Mesenchymal stem cell (in vitro differentiated cells and primary cell): ENCODE data around the gene NDRG2.

Experiments used
- DNase-seq: peaks from one replicate; pipeline ENCODE4 v3.0.0-alpha.2; 2013
- H2AFZ ChIP-seq: one replicate; pipeline ENCODE4 v1.6.1; 2013; ENCODE audit warnings: low read depth, mild to moderate bottlenecking, control low read depth, inconsistent platforms, low read length, moderate library complexity
- H2AK5ac ChIP-seq: 2 replicates; pipeline ENCODE4 v1.6.1; 2013; ENCODE audit warnings: low read length, moderate library complexity, mild to moderate bottlenecking, inconsistent platforms; ENCODE audit not compliant: severe bottlenecking
- H2BK120ac ChIP-seq: one replicate; pipeline ENCODE4 v1.6.1; 2013; ENCODE audit warnings: low read depth, mild to moderate bottlenecking, inconsistent platforms, low read length, moderate library complexity
- H2BK12ac ChIP-seq, 2 experiments: one replicate each; pipeline ENCODE4 v1.6.1; 2013; ENCODE audit warnings: inconsistent platforms in 2 of 2, low read length in 2 of 2, mild to moderate bottlenecking in 2 of 2, moderate library complexity in 2 of 2, control low read depth in 1 of 2
- H2BK15ac ChIP-seq: one replicate; pipeline ENCODE4 v1.6.1; 2013; ENCODE audit warnings: mild to moderate bottlenecking, low read depth, inconsistent platforms; ENCODE audit not compliant: poor library complexity, severe bottlenecking
- H2BK5ac ChIP-seq: 2 replicates; pipeline ENCODE4 v1.6.1; 2013; ENCODE audit warnings: low read depth, mild to moderate bottlenecking, low read length, control low read depth, inconsistent platforms; ENCODE audit not compliant: poor library complexity, severe bottlenecking
- H3K14ac ChIP-seq, 2 experiments: one replicate each; pipeline ENCODE4 v1.6.1; 2013; ENCODE audit warnings: inconsistent platforms in 2 of 2, low read length in 2 of 2, control low read depth in 1 of 2, mild to moderate bottlenecking in 1 of 2, moderate library complexity in 1 of 2
- H3K18ac ChIP-seq, 2 experiments: one replicate each; pipeline ENCODE4 v1.6.1; 2013; ENCODE audit warnings: inconsistent platforms in 2 of 2, low read length in 2 of 2, control low read depth in 1 of 2, low read depth in 1 of 2, mild to moderate bottlenecking in 1 of 2
- H3K23ac ChIP-seq, 2 experiments: one replicate each; pipeline ENCODE4 v1.6.1; 2013; ENCODE audit warnings: inconsistent platforms in 2 of 2, low read length in 2 of 2, mild to moderate bottlenecking in 2 of 2, moderate library complexity in 2 of 2, control low read depth in 1 of 2
- H3K27ac ChIP-seq: 2 replicates; pipeline ENCODE4 v1.5.1; 2013; ENCODE audit warnings: mild to moderate bottlenecking, moderate library complexity, low read length, control low read depth, inconsistent platforms; ENCODE audit not compliant: poor library complexity, severe bottlenecking
- H3K27me3 ChIP-seq, 2 experiments: 2 replicates each; pipeline versions ENCODE4 v1.6.1 to v1.7.0; 2013; ENCODE audit warnings: low read length in 2 of 2, mild to moderate bottlenecking in 2 of 2, moderate library complexity in 2 of 2, control low read depth in 1 of 2, inconsistent platforms in 1 of 2; ENCODE audit not compliant: control insufficient read depth in 1 of 2, insufficient read depth in 1 of 2
- H3K36me3 ChIP-seq, 2 experiments: 2 replicates each; pipeline versions ENCODE4 v1.6.1 to v1.7.0; 2013; ENCODE audit warnings: low read length in 2 of 2, control low read depth in 1 of 2, inconsistent platforms in 1 of 2, low read depth in 1 of 2, mild to moderate bottlenecking in 1 of 2; ENCODE audit not compliant: insufficient read depth in 2 of 2, control insufficient read depth in 1 of 2
- H3K4ac ChIP-seq, 2 experiments: one replicate each; pipeline ENCODE4 v1.6.1; 2013; ENCODE audit warnings: inconsistent platforms in 2 of 2, low read length in 2 of 2, mild to moderate bottlenecking in 2 of 2, moderate library complexity in 2 of 2, control low read depth in 1 of 2, low read depth in 1 of 2
- H3K4me1 ChIP-seq: 2 replicates; pipeline ENCODE4 v1.6.1; 2013; ENCODE audit warnings: low read depth, low read length, control low read depth; ENCODE audit not compliant: control insufficient read depth, insufficient read depth
- H3K4me2 ChIP-seq: 2 replicates; pipeline ENCODE4 v1.6.1; 2013; ENCODE audit warnings: low read length, mild to moderate bottlenecking, inconsistent platforms; ENCODE audit not compliant: poor library complexity, severe bottlenecking
- H3K4me3 ChIP-seq, 2 experiments: 2 replicates each; pipeline versions ENCODE4 v1.5.1 to v1.7.0; 2013; ENCODE audit warnings: low read length in 2 of 2, mild to moderate bottlenecking in 2 of 2, control low read depth in 1 of 2, low read depth in 1 of 2; ENCODE audit not compliant: insufficient read depth in 1 of 2
- H3K79me1 ChIP-seq: replicated peaks from 2 replicates; pipeline ENCODE4 v1.6.1; 2013; ENCODE audit warnings: mild to moderate bottlenecking, control low read depth, low read length, inconsistent platforms; ENCODE audit not compliant: poor library complexity, severe bottlenecking
- H3K9ac ChIP-seq: 2 replicates; pipeline ENCODE4 v1.7.0; 2013; ENCODE audit warnings: mild to moderate bottlenecking, low read length, moderate library complexity
- H3K9me3 ChIP-seq: 2 replicates; pipeline ENCODE4 v1.7.0; 2013; ENCODE audit warnings: mild to moderate bottlenecking, low read length; ENCODE audit not compliant: control insufficient read depth
- H4K8ac ChIP-seq: one replicate; pipeline ENCODE4 v1.6.1; 2013; ENCODE audit warnings: inconsistent platforms, mild to moderate bottlenecking, low read length, moderate library complexity
- H4K91ac ChIP-seq: one replicate; pipeline ENCODE4 v1.6.1; 2013; ENCODE audit warnings: mild to moderate bottlenecking, low read length, inconsistent platforms
- WGBS: methylation state at CpG from one replicate; pipeline ENCODE4 v1.1.7; 2013; ENCODE audit warnings: mixed read lengths; 5-methylcytosine and 5-hydroxymethylcytosine counted together

Gene NDRG2

DNA sequence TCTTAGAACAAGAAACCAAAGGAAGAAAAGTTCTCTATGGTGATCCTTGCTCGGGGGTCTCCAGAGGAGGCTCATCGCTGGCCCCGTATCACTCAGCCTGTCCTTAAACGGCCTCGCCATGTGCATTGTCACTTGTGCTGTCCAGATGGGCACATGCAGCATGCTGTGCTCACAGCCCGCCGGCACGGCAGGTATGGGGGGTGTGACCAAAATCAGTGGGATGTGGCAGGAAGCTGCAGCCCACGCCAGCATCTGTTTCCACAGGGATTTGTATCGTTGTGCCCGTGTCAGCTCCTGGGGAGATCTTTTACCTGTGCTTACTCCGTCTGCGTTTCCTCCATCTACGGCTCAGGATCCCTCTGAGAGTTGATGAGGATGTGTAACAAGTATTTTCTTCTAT lies 28.3 kb downstream of the NDRG2 start:
- Histone ChIP-seq H2AFZ (no peak overlapping the region), H2BK5ac (no peak overlapping the region), H2BK15ac (no peak overlapping the region), H3K23ac (no peak overlapping the region), H3K27ac (no peak overlapping the region), H3K79me1 (peaks cover 9% of the 10 kb centered on the region), H3K14ac (no peak overlapping the region), H3K18ac (no peak overlapping the region), H3K4me1 (peaks cover 8% of the 10 kb centered on the region), H3K9ac (no peak overlapping the region), H2BK120ac (no peak overlapping the region), H2AK5ac (no peak overlapping the region), H3K36me3 (peaks cover 26 to 62% of the 10 kb centered on the region in 2 experiments), H4K91ac (no peak overlapping the region), H3K27me3 (no peaks in the 10 kb centered on the region), H4K8ac (peak overlapping the region; percentile 19), H3K9me3 (no peaks in the 10 kb centered on the region), H3K4me3 (no peak overlapping the region), H3K4me2 (no peak overlapping the region), H3K4ac (no peak overlapping the region), H2BK12ac (no peak overlapping the region)
- no peak for DNase-seq
- 97% methylated on average over 14 of the region's 14 CpGs for WGBS

DNA sequence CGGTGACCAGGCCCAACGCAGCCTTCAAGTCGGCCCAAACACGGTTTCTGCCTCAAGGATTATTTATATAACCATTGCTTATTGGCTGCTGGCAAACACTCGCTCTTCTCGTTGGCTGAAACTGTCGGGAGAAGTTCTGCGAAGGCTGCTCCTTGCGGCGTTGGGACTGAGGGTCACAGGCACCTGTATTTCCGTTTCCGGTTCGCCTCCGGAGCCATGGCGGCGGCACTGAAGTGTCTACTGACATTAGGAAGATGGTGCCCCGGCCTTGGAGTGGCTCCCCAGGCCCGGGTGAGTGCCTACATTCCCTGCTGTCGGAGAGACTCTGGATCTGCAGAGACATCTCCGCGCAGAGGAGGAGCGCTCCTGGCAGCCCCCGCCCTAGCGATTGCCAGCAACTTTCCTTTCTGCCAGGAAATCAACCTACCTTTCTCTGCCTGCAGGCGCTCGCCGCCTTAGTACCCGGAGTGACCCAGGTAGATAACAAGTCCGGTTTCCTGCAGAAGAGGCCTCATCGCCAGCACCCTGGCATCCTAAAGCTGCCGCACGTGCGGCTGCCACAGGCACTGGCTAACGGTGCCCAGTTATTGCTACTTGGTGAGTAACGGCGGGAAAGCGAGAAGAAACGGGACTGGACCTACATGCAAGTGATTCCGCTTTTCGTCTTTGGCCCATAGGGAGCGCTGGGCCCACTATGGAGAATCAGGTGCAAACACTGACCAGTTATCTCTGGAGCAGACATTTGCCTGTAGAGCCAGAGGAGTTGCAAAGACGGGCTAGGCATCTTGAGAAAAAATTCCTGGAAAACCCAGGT lies 34.9 kb downstream of the NDRG2 start, which contains the start of gene METTL17:
METTL17 (plus strand) TSS at position 194 of the 814 bp plus-strand sequence; CDS start at position 217, 23 bp downstream.
- peak within 1 kb of the TSS; percentile 84 for H3K27ac ChIP-seq
- peak within 1 kb of the TSS; percentile 89 to 100 for H3K4me3 ChIP-seq
- peaks cover 10 to 34% of the 10 kb centered on the region in 2 experiments for H3K36me3 ChIP-seq
- WGBS, result under 1% methylated on average over 42 of the region's 42 CpGs
- H3K18ac ChIP-seq, result peak within 1 kb of the TSS; percentile 34 to 91
- H2AFZ ChIP-seq, result peak within 1 kb of the TSS; percentile 83
- H3K4ac ChIP-seq, result peak within 1 kb of the TSS; percentile 54 to 84
- peak within 1 kb of the TSS in 1 of 2 experiments; percentile 55 for H3K23ac ChIP-seq
- peak within 1 kb of the TSS; percentile 92 for H3K9ac ChIP-seq
- peaks cover 14% of the 10 kb centered on the region for H3K79me1 ChIP-seq
- peak within 1 kb of the TSS; percentile 76 for H4K91ac ChIP-seq
- peak within 1 kb of the TSS; percentile 17 to 34 for H2BK12ac ChIP-seq
- DNase-seq, result peak; percentile 98
- H3K4me1 ChIP-seq, result peaks cover 14% of the 10 kb centered on the region
- peak within 1 kb of the TSS; percentile 24 for H2AK5ac ChIP-seq
- H2BK120ac ChIP-seq, result peak within 1 kb of the TSS; percentile 89
- H3K4me2 ChIP-seq, result peak within 1 kb of the TSS; percentile 74
- no peaks in the 10 kb centered on the region for H3K9me3 ChIP-seq
- peak within 1 kb of the TSS; percentile 83 for H4K8ac ChIP-seq
- no peaks in the 10 kb centered on the region for H3K27me3 ChIP-seq
- H2BK5ac ChIP-seq, result no peak within 1 kb of the TSS
- H3K14ac ChIP-seq, result peak within 1 kb of the TSS in 1 of 2 experiments; percentile 69
- H2BK15ac ChIP-seq, result peak within 1 kb of the TSS; percentile 91

DNA sequence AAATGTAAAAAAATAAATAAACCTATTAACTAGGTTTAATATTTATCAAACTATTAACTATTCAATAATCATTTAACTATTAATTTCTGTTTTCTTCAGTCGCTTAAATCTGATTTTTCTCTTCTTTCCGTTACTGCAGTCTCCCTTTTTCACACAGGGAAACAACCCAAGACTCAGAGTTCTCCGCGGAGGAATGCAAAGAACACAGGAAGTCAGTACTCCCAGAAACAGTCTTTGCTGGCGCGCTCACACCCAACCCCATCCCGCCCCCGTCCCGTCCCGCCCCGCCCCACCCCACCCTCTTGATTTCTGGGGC lies 35.4 kb downstream of the NDRG2 start:
- DNase-seq, result no peak
- Histone ChIP-seq H3K79me1 (peaks cover 14% of the 10 kb centered on the region), H3K4me3 (peak overlapping the region in 1 of 2 experiments; percentile 68), H2BK5ac (no peak overlapping the region), H3K9me3 (no peaks in the 10 kb centered on the region), H3K36me3 (peaks cover 7 to 29% of the 10 kb centered on the region in 2 experiments), H4K91ac (no peak overlapping the region), H3K14ac (no peak overlapping the region), H3K4ac (no peak overlapping the region), H2AFZ (no peak overlapping the region), H3K9ac (peak overlapping the region; percentile 86), H3K18ac (no peak overlapping the region), H2BK12ac (no peak overlapping the region), H3K23ac (no peak overlapping the region), H2AK5ac (no peak overlapping the region), H3K4me1 (peaks cover 14% of the 10 kb centered on the region), H4K8ac (no peak overlapping the region), H2BK15ac (no peak overlapping the region), H3K27me3 (no peaks in the 10 kb centered on the region), H3K4me2 (peak overlapping the region; percentile 19), H2BK120ac (no peak overlapping the region), H3K27ac (peak overlapping the region; percentile 59)
- WGBS, result under 1% methylated on average over 7 of the region's 11 CpGs

DNA sequence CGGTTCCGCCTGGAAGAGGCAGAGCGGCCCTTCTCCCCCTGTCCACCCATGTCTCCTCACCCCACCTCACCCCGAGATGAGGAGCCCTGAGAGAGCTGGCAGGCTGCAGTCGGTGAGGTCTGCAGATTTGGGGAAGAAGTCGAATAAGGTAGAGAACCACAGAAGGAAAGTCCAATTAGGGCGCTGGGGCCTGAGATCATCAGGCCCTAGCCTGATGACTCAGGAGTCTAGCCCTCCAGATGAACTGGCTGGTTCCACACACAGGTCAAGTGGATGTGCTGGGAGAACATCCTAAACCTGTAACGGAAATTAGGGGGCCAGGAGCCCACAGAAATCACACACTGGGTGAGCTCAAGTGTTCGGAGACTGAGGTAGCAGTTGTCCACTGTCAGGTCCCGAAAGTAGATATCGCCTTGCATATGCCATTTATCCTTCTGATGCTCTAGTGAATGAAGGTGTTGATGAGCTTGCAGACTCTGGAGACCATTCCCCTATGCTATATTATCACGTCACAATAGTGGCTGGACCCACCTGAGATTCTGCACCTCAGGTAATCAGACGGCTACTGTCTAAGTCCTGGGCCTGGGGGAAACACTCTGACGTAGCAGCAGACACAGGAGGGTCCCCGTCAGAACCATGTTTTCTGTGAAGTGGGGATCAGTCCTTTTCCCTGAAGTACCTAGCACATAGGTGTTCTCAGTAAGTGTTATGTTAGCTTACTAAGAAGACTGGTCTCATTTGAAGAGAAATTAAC lies 36.0 kb downstream of the NDRG2 start:
- Histone ChIP-seq H3K4me1 (peaks cover 14% of the 10 kb centered on the region), H3K4me3 (peak overlapping the region in 1 of 2 experiments; percentile 68), H4K91ac (peak overlapping the region; percentile 52), H2BK5ac (no peak overlapping the region), H2AK5ac (peak overlapping the region; percentile 24), H3K4me2 (no peak overlapping the region), H3K27me3 (no peaks in the 10 kb centered on the region), H3K14ac (no peak overlapping the region), H3K18ac (peak overlapping the region; percentile 34 to 61), H3K23ac (no peak overlapping the region), H3K27ac (peak overlapping the region; percentile 84), H2BK12ac (peak overlapping the region; percentile 17 to 34), H3K9ac (peak overlapping the region; percentile 86), H4K8ac (peak overlapping the region; percentile 83), H2BK120ac (peak overlapping the region; percentile 89), H3K36me3 (peaks cover 4 to 23% of the 10 kb centered on the region in 2 experiments), H2AFZ (no peak overlapping the region), H2BK15ac (peak overlapping the region; percentile 26), H3K79me1 (peaks cover 14% of the 10 kb centered on the region), H3K4ac (peak overlapping the region; percentile 27 to 84), H3K9me3 (no peaks in the 10 kb centered on the region)
- no peak for DNase-seq
- WGBS, result 94% methylated on average over 13 of the region's 15 CpGs
